Peyer's patch (tissue), 4 donors: ENCODE data around the gene CDC25B.

Experiments
- CTCF ChIP-seq, 6 experiments: fragments of 450-650 bp in 4 of 6; fragments of 200-600 bp in 2 of 6; sonication (generic) in 1 of 6; IDR thresholded peaks; one replicate each; pipeline ENCODE4 v1.5.1; 2017 to 2019; ENCODE audit warnings: antibody characterized with exemption in 6 of 6, mild to moderate bottlenecking in 3 of 6, moderate library complexity in 1 of 6
- POLR2A ChIP-seq, 2 donors: fragments of 450-650 bp; IDR thresholded peaks; one replicate each; pipeline ENCODE4 v1.5.1; 2017; ENCODE audit warnings: antibody characterized with exemption in 2 of 2, mild to moderate bottlenecking in 2 of 2, moderate library complexity in 2 of 2

GRCh38 chr20:3794701-3795420 lies 1.2 kb upstream of the CDC25B start:
- TF ChIP-seq POLR2A (IDR thresholded peaks at IDR 0.05) (no peak), CTCF (IDR thresholded peaks at IDR 0.05) (no peak)
